KOPT-K1 (cell line): ENCODE data around the gene PRRC2A.

ENCODE experiments used
- H3K27ac ChIP-seq: fragments of 200-600 bp; sonication (generic); 2 replicates; pipeline ENCODE4 v1.5.1; 2016; ENCODE audit warnings: antibody characterized with exemption, mild to moderate bottlenecking, low read depth, low read length; ENCODE audit not compliant: poor library complexity, severe bottlenecking
- H3K36me3 ChIP-seq: fragments of 200-600 bp; sonication (generic); 2 replicates; pipeline ENCODE4 v1.5.1; 2017; ENCODE audit warnings: antibody characterized with exemption, mild to moderate bottlenecking, low read length, moderate library complexity; ENCODE audit not compliant: insufficient read depth
- H3K9me3 ChIP-seq: fragments of 200-600 bp; sonication (generic); 2 replicates; pipeline ENCODE4 v1.5.1; 2017; ENCODE audit warnings: antibody characterized with exemption, low read length, mild to moderate bottlenecking; ENCODE audit not compliant: insufficient read depth, poor library complexity, severe bottlenecking

The PRRC2A gene

GRCh38 chr6:31620586-31621319, at the start of gene PRRC2A:
Gene PRRC2A, plus strand, starts transcription at chr6:31620715. Its CDS starts 2,075 bp downstream, at chr6:31622790.
- Histone ChIP-seq H3K9me3 (no peaks in the 10 kb centered on the region), H3K36me3 (peaks cover 50% of the 10 kb centered on the region), H3K27ac (peak within 1 kb of the TSS; percentile 99)

GRCh38 chr6:31572041-31572911, 48.2 kb upstream of the PRRC2A start, which contains the start of gene LTA:
Gene LTA, plus strand, starts transcription at chr6:31572289. Its CDS starts 454 bp downstream, at chr6:31572743.
- Histone ChIP-seq H3K27ac (peak within 1 kb of the TSS; percentile 94), H3K36me3 (peaks cover 9% of the 10 kb centered on the region; the same call in 1 of the 2 replicates)

GRCh38 chr6:31573239-31574105, 47.0 kb upstream of the PRRC2A start:
- H3K27ac ChIP-seq, result peak overlapping the region; percentile 94
- H3K9me3 ChIP-seq, result no peaks in the 10 kb centered on the region
- peaks cover 21% of the 10 kb centered on the region; the same call in 1 of the 2 replicates for H3K36me3 ChIP-seq

More at GRCh38 chr6:31572041-31572911, 48.2 kb upstream of the PRRC2A start, which contains the start of gene LTA:
- H3K9me3 ChIP-seq, result no peaks in the 10 kb centered on the region

GRCh38 chr6:31574106-31575061, 46.1 kb upstream of the PRRC2A start:
- Histone ChIP-seq H3K9me3 (no peaks in the 10 kb centered on the region), H3K27ac (peak overlapping the region; percentile 86), H3K36me3 (peaks cover 26% of the 10 kb centered on the region; the same call in 1 of the 2 replicates)

GRCh38 chr6:31575335-31575901, 45.1 kb upstream of the PRRC2A start, which contains the start of gene TNF:
Gene TNF, plus strand, starts transcription at chr6:31575565. Its CDS starts 177 bp downstream, at chr6:31575742.
- Histone ChIP-seq H3K9me3 (no peaks in the 10 kb centered on the region), H3K36me3 (peaks cover 26% of the 10 kb centered on the region; the same call in 1 of the 2 replicates), H3K27ac (peak within 1 kb of the TSS; percentile 86)

- Histone ChIP-seq H3K27ac (peak overlapping the region; percentile 86), H3K9me3 (no peaks in the 10 kb centered on the region), H3K36me3 (peaks cover 26% of the 10 kb centered on the region; the same call in 1 of the 2 replicates)
These were observed 44.4 kb upstream of the PRRC2A start for GRCh38 chr6:31575952-31576685.

GRCh38 chr6:31576897-31577578, 43.5 kb upstream of the PRRC2A start:
- Histone ChIP-seq H3K36me3 (peaks cover 26% of the 10 kb centered on the region; the same call in 1 of the 2 replicates), H3K9me3 (no peaks in the 10 kb centered on the region), H3K27ac (peak overlapping the region; percentile 86)

- H3K9me3 ChIP-seq, result no peaks in the 10 kb centered on the region
- peaks cover 26% of the 10 kb centered on the region; the same call in 1 of the 2 replicates for H3K36me3 ChIP-seq
- peak overlapping the region; percentile 86 for H3K27ac ChIP-seq
These were observed 42.9 kb upstream of the PRRC2A start for GRCh38 chr6:31577579-31577966.

- no peaks in the 10 kb centered on the region for H3K9me3 ChIP-seq
- H3K36me3 ChIP-seq, result peaks cover 26% of the 10 kb centered on the region; the same call in 1 of the 2 replicates
- H3K27ac ChIP-seq, result no peak overlapping the region
These were observed 42.1 kb upstream of the PRRC2A start for GRCh38 chr6:31578184-31579118.

- Histone ChIP-seq H3K27ac (no peak overlapping the region), H3K9me3 (no peaks in the 10 kb centered on the region)
These were observed 41.4 kb upstream of the PRRC2A start for GRCh38 chr6:31579119-31579505.

More at GRCh38 chr6:31579119-31579505, 41.4 kb upstream of the PRRC2A start:
- H3K36me3 ChIP-seq, result peaks cover 26% of the 10 kb centered on the region; the same call in 1 of the 2 replicates
